Uterus (tissue), 2 donors: ENCODE data around the gene EME2.

Source experiments
- POLR2A ChIP-seq, 2 donors: fragments of 450-650 bp; IDR thresholded peaks; one replicate each; pipeline ENCODE4 v1.6.1; 2016; ENCODE audit warnings: antibody characterized with exemption in 2 of 2, mild to moderate bottlenecking in 1 of 2, moderate library complexity in 1 of 2
- TF ChIP-seq, protein P1 (sequence below), 4 experiments: fragments of 200-600 bp in 2 of 4; fragments of 450-650 bp in 2 of 4; sonication (generic) in 2 of 4; IDR thresholded peaks; one replicate each; pipeline ENCODE4 v1.5.1; 2016 to 2019; ENCODE audit warnings: antibody characterized with exemption in 4 of 4, mild to moderate bottlenecking in 2 of 4, moderate library complexity in 1 of 4

DNA sequence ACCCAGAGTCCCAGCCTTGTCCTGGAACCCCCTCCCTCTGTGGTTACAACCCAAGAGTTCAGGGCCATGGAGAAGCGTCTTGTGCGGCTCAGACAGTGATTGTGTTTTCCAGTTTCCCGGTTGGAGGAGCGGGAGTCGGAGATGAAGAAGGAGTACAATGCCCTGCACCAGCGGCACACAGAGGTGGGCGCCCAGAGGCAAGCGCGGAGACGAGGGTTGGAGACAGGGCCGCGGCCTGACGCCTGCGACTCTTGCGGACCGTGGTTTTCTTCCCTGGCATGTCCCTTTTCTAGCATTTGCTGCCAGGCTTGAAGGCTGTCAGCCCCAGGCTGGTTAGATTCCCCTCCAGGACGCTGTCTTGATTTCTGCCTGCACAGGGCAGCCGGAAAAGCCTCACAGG is 43.6 kb upstream of the EME2 start:
- TF ChIP-seq POLR2A (IDR thresholded peaks at IDR 0.05) = no peak
- TF ChIP-seq, protein P1, sequence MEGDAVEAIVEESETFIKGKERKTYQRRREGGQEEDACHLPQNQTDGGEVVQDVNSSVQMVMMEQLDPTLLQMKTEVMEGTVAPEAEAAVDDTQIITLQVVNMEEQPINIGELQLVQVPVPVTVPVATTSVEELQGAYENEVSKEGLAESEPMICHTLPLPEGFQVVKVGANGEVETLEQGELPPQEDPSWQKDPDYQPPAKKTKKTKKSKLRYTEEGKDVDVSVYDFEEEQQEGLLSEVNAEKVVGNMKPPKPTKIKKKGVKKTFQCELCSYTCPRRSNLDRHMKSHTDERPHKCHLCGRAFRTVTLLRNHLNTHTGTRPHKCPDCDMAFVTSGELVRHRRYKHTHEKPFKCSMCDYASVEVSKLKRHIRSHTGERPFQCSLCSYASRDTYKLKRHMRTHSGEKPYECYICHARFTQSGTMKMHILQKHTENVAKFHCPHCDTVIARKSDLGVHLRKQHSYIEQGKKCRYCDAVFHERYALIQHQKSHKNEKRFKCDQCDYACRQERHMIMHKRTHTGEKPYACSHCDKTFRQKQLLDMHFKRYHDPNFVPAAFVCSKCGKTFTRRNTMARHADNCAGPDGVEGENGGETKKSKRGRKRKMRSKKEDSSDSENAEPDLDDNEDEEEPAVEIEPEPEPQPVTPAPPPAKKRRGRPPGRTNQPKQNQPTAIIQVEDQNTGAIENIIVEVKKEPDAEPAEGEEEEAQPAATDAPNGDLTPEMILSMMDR (IDR thresholded peaks at IDR 0.05) = no peak
